Trophoblast cell (in vitro differentiated cells and primary cell): ENCODE measurements around the gene FOSL2.
A peak's percentile ranks its signal among the peaks of the same experiment; 100 is the strongest.

Source experiments
- DNase-seq, 2 donors: peaks; one replicate each; pipeline ENCODE4 v3.0.0-alpha.2; 2016
- H2AFZ ChIP-seq: 2 replicates; pipeline ENCODE4 v1.6.1; 2013; ENCODE audit warnings: low read length, moderate library complexity, mild to moderate bottlenecking; ENCODE audit not compliant: insufficient read depth, poor library complexity
- H2AK5ac ChIP-seq: 2 replicates; pipeline ENCODE4 v1.6.1; 2013; ENCODE audit warnings: mild to moderate bottlenecking, low read length
- H2BK120ac ChIP-seq: 2 replicates; pipeline ENCODE4 v1.6.1; 2013; ENCODE audit warnings: low read length, mild to moderate bottlenecking, moderate library complexity; ENCODE audit not compliant: insufficient read depth, poor library complexity
- H2BK12ac ChIP-seq: 2 replicates; pipeline ENCODE4 v1.6.1; 2013; ENCODE audit warnings: mild to moderate bottlenecking, low read length, moderate library complexity
- H2BK5ac ChIP-seq: 2 replicates; pipeline ENCODE4 v1.6.1; 2013; ENCODE audit warnings: low read length, low read depth, moderate library complexity, mild to moderate bottlenecking; ENCODE audit not compliant: poor library complexity
- H3K14ac ChIP-seq: 2 replicates; pipeline ENCODE4 v1.6.1; 2013; ENCODE audit warnings: mild to moderate bottlenecking, low read length
- H3K18ac ChIP-seq: 2 replicates; pipeline ENCODE4 v1.6.1; 2013; ENCODE audit warnings: mild to moderate bottlenecking, low read length
- H3K23ac ChIP-seq: 2 replicates; pipeline ENCODE4 v1.6.1; 2013; ENCODE audit warnings: low read length
- H3K27ac ChIP-seq: 2 replicates; pipeline ENCODE4 v1.5.1; 2013; ENCODE audit warnings: low read depth, mild to moderate bottlenecking, inconsistent platforms, low read length, moderate library complexity
- H3K27me3 ChIP-seq: 2 replicates; pipeline ENCODE4 v1.6.1; 2013; ENCODE audit warnings: inconsistent platforms, mild to moderate bottlenecking, low read length, moderate library complexity; ENCODE audit not compliant: insufficient read depth
- H3K36me3 ChIP-seq, 2 experiments: 1 replicate in 1 of 2; 2 replicates in 1 of 2; pipeline ENCODE4 v1.6.1; 2013; ENCODE audit warnings: low read length in 2 of 2, mild to moderate bottlenecking in 2 of 2, moderate library complexity in 1 of 2; ENCODE audit not compliant: insufficient read depth in 2 of 2, control insufficient read depth in 1 of 2
- H3K4ac ChIP-seq: 2 replicates; pipeline ENCODE4 v1.6.1; 2013; ENCODE audit warnings: low read depth, mild to moderate bottlenecking, low read length, moderate library complexity
- H3K4me1 ChIP-seq, 2 experiments: 1 replicate in 1 of 2; 2 replicates in 1 of 2; pipeline ENCODE4 v1.6.1; 2013; ENCODE audit warnings: low read length in 2 of 2, mild to moderate bottlenecking in 2 of 2, moderate library complexity in 1 of 2; ENCODE audit not compliant: insufficient read depth in 2 of 2, control insufficient read depth in 1 of 2
- H3K4me2 ChIP-seq: 2 replicates; pipeline ENCODE4 v1.6.1; 2013; ENCODE audit warnings: inconsistent platforms, mild to moderate bottlenecking, low read length, moderate library complexity
- H3K4me3 ChIP-seq: 2 replicates; pipeline ENCODE4 v1.5.1; 2013; ENCODE audit warnings: mild to moderate bottlenecking, low read depth, low read length, inconsistent platforms
- H3K79me1 ChIP-seq: one replicate; pipeline ENCODE4 v1.6.1; 2013; ENCODE audit warnings: low read length
- H3K79me2 ChIP-seq: 2 replicates; pipeline ENCODE4 v1.6.1; 2013; ENCODE audit warnings: low read length, mild to moderate bottlenecking; ENCODE audit not compliant: control insufficient read depth, insufficient read depth, poor library complexity
- H3K9ac ChIP-seq: 2 replicates; pipeline ENCODE4 v1.6.1; 2013; ENCODE audit warnings: mild to moderate bottlenecking, low read length
- H3K9me3 ChIP-seq: 2 replicates; pipeline ENCODE4 v1.6.1; 2013; ENCODE audit warnings: low read depth, mild to moderate bottlenecking, control low read depth, inconsistent platforms, low read length; ENCODE audit not compliant: insufficient read depth
- H4K12ac ChIP-seq: 2 replicates; pipeline ENCODE4 v1.6.1; 2013; ENCODE audit warnings: low read depth, mild to moderate bottlenecking, low read length, moderate library complexity
- H4K8ac ChIP-seq: 2 replicates; pipeline ENCODE4 v1.6.1; 2013; ENCODE audit warnings: low read depth, mild to moderate bottlenecking, low read length, moderate library complexity
- H4K91ac ChIP-seq: one replicate; pipeline ENCODE4 v1.6.1; 2013; ENCODE audit warnings: low read depth, mild to moderate bottlenecking, low read length, moderate library complexity
- WGBS: extraction: QIAGEN DNeasy Blood & Tissue Kit; methylation state at CpG from one replicate; pipeline ENCODE4 v1.1.7; 2013; ENCODE audit warnings: missing lambda C conversion rate; ENCODE audit not compliant: insufficient read length, insufficient coverage; ENCODE audit errors: extremely low coverage; 5-methylcytosine and 5-hydroxymethylcytosine counted together

Gene FOSL2

GRCh38 chr2:28422908-28423741 is 30.5 kb downstream of the FOSL2 start:
- Histone ChIP-seq H3K14ac (no peak overlapping the region), H4K8ac (no peak overlapping the region), H3K18ac (no peak overlapping the region), H3K23ac (no peak overlapping the region), H4K91ac (no peak overlapping the region), H3K27me3 (no peaks in the 10 kb centered on the region), H2BK5ac (no peak overlapping the region), H4K12ac (no peak overlapping the region), H3K27ac (no peak overlapping the region), H3K79me1 (no peaks in the 10 kb centered on the region), H3K4me1 (no peaks in the 10 kb centered on the region), H3K9me3 (no peaks in the 10 kb centered on the region), H2BK12ac (no peak overlapping the region), H3K4me2 (no peak overlapping the region), H3K79me2 (no peaks in the 10 kb centered on the region), H3K4me3 (no peak overlapping the region), H3K9ac (no peak overlapping the region), H3K4ac (no peak overlapping the region), H2BK120ac (no peak overlapping the region), H2AFZ (no peak overlapping the region), H3K36me3 (peaks cover 2 to 7% of the 10 kb centered on the region in 2 experiments), H2AK5ac (no peak overlapping the region)
- DNase-seq = no peak
- no CpG with 5 or more reads among the region's 17 CpGs for WGBS

- Histone ChIP-seq H3K18ac (no peak overlapping the region), H2AFZ (no peak overlapping the region), H3K4ac (no peak overlapping the region), H3K79me1 (no peaks in the 10 kb centered on the region), H3K36me3 (peaks cover 0 to 5% of the 10 kb centered on the region in 2 experiments), H3K4me3 (no peak overlapping the region), H3K4me2 (no peak overlapping the region), H4K91ac (no peak overlapping the region), H3K9ac (no peak overlapping the region), H3K27me3 (no peaks in the 10 kb centered on the region), H3K9me3 (no peaks in the 10 kb centered on the region), H3K23ac (no peak overlapping the region), H2BK12ac (no peak overlapping the region), H4K8ac (no peak overlapping the region), H3K14ac (no peak overlapping the region), H2BK120ac (no peak overlapping the region), H3K79me2 (no peaks in the 10 kb centered on the region), H2AK5ac (no peak overlapping the region), H2BK5ac (no peak overlapping the region), H3K27ac (no peak overlapping the region), H4K12ac (no peak overlapping the region), H3K4me1 (no peaks in the 10 kb centered on the region)
- DNase-seq = peak in 1 of 2 donors; percentile 25
- WGBS = no CpG with 5 or more reads among the region's 7 CpGs
These were observed 31.4 kb downstream of the FOSL2 start for GRCh38 chr2:28423856-28424605.

GRCh38 chr2:28424799-28425463 is 32.3 kb downstream of the FOSL2 start:
- H2BK120ac ChIP-seq = no peak overlapping the region
- no peak overlapping the region for H3K14ac ChIP-seq
- WGBS = no CpG with 5 or more reads among the region's 2 CpGs
- H2BK12ac ChIP-seq = no peak overlapping the region
- no peak for DNase-seq
- no peak overlapping the region for H2AFZ ChIP-seq
- no peaks in the 10 kb centered on the region for H3K9me3 ChIP-seq
- H3K18ac ChIP-seq = no peak overlapping the region
- H3K36me3 ChIP-seq = peaks cover 0 to 5% of the 10 kb centered on the region in 2 experiments
- no peak overlapping the region for H2AK5ac ChIP-seq
- no peak overlapping the region for H2BK5ac ChIP-seq
- no peak overlapping the region for H3K23ac ChIP-seq
- no peak overlapping the region for H4K91ac ChIP-seq
- H3K9ac ChIP-seq = no peak overlapping the region
- H3K4me3 ChIP-seq = no peak overlapping the region
- H3K79me1 ChIP-seq = no peaks in the 10 kb centered on the region
- H3K79me2 ChIP-seq = no peaks in the 10 kb centered on the region
- no peak overlapping the region for H4K12ac ChIP-seq
- H4K8ac ChIP-seq = no peak overlapping the region
- H3K4me1 ChIP-seq = no peaks in the 10 kb centered on the region
- no peaks in the 10 kb centered on the region for H3K27me3 ChIP-seq
- H3K27ac ChIP-seq = no peak overlapping the region
- H3K4me2 ChIP-seq = no peak overlapping the region
- no peak overlapping the region for H3K4ac ChIP-seq

DNA sequence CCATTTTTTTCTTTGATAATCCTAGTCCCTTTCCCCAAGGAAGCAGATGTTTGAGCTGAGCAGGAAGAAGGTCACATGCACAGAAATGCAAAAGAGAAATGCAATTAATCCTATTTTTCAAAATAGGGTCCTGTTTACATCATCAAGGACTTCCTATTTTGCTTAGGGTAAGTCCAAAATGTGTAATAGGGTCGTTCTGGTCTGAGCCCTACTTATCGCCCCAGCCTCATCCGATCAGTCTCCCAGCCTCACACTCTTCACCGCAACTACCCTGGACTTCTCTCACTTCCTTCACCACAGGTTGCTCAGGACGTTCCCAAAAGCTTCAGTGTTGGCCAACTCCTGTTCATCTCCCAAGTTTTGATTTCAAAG is 32.8 kb downstream of the FOSL2 start:
- no peak overlapping the region for H2BK120ac ChIP-seq
- H2BK5ac ChIP-seq = no peak overlapping the region
- no peak overlapping the region for H4K91ac ChIP-seq
- no peaks in the 10 kb centered on the region for H3K4me1 ChIP-seq
- H2AFZ ChIP-seq = no peak overlapping the region
- no peaks in the 10 kb centered on the region for H3K9me3 ChIP-seq
- DNase-seq = no peak
- H3K9ac ChIP-seq = no peak overlapping the region
- H3K27ac ChIP-seq = no peak overlapping the region
- H3K79me2 ChIP-seq = no peaks in the 10 kb centered on the region
- H3K36me3 ChIP-seq = peaks cover 0 to 3% of the 10 kb centered on the region in 2 experiments
- no peak overlapping the region for H4K12ac ChIP-seq
- H3K4me2 ChIP-seq = no peak overlapping the region
- no peak overlapping the region for H4K8ac ChIP-seq
- H3K18ac ChIP-seq = no peak overlapping the region
- WGBS = no CpG with 5 or more reads among the region's 5 CpGs
- no peak overlapping the region for H3K14ac ChIP-seq
- no peaks in the 10 kb centered on the region for H3K27me3 ChIP-seq
- H2AK5ac ChIP-seq = no peak overlapping the region
- no peak overlapping the region for H3K4me3 ChIP-seq
- no peaks in the 10 kb centered on the region for H3K79me1 ChIP-seq
- H3K23ac ChIP-seq = no peak overlapping the region
- no peak overlapping the region for H3K4ac ChIP-seq
- H2BK12ac ChIP-seq = no peak overlapping the region
